WTC11 (cell line): ENCODE data around the gene ZFX. TPM values are rescaled to one million over a fixed set of nuclear protein-coding genes. Genes with fewer than 3 reads are reported as not detected.

ENCODE experiments used
- ATAC-seq: fragments of 200-7000 bp; cut with Tn5 transposase; 2 replicates; pipeline ENCODE4 v1.10.0; 2021; ENCODE audit warnings: mild to moderate bottlenecking, moderate library complexity
- CTCF ChIA-PET: fragments of 300-600 bp; sonication (Branson Sonifier 250); formaldehyde crosslinking; loops from one replicate; lab custom pipeline; 2021; ENCODE audit warnings: antibody characterized with exemption; lab: Charles Lee
- POLR2A ChIA-PET: fragments of 350-600 bp; sonication (Branson Sonifier 250); formaldehyde crosslinking; loops from one replicate; lab custom pipeline; 2021; ENCODE audit warnings: antibody characterized with exemption; lab: Charles Lee
- DNase-seq: peaks from one replicate; pipeline ENCODE4 v3.0.0; 2021; ENCODE audit warnings: low spot score
- H3K27ac Mint-ChIP-seq: 2 replicates; pipeline ENCODE4 v1.8.0; 2021; ENCODE audit warnings: mixed read lengths
- H3K27me3 Mint-ChIP-seq: 2 replicates; pipeline ENCODE4 v1.8.0; 2021; ENCODE audit warnings: low read depth, mild to moderate bottlenecking, moderate library complexity, mixed read lengths
- H3K36me3 Mint-ChIP-seq: 2 replicates; pipeline ENCODE4 v1.8.0; 2021; ENCODE audit warnings: mixed read lengths
- H3K4me1 Mint-ChIP-seq: 2 replicates; pipeline ENCODE4 v1.8.0; 2022; ENCODE audit warnings: mixed read lengths
- H3K4me3 Mint-ChIP-seq: 2 replicates; pipeline ENCODE4 v1.8.0; 2021; ENCODE audit warnings: mild to moderate bottlenecking, moderate library complexity, mixed read lengths
- H3K9me3 Mint-ChIP-seq: 2 replicates; pipeline ENCODE4 v1.8.0; 2021; ENCODE audit warnings: mixed read lengths
- CBFB ChIP-seq: sonication (generic); formaldehyde crosslinking; IDR thresholded peaks from 2 replicates; pipeline ENCODE4 v1.8.1; 2022; ENCODE audit warnings: mild to moderate bottlenecking, low read depth, missing genetic modification reagents
- ELF4 ChIP-seq: sonication (generic); formaldehyde crosslinking; IDR thresholded peaks from 2 replicates; pipeline ENCODE4 v1.8.1; 2022; ENCODE audit warnings: low read depth, mild to moderate bottlenecking, moderate library complexity, missing genetic modification reagents
- FOXP1 ChIP-seq: sonication (generic); formaldehyde crosslinking; IDR thresholded peaks from 2 replicates; pipeline ENCODE4 v1.8.0; 2022; ENCODE audit warnings: missing genetic modification reagents, mild to moderate bottlenecking, moderate library complexity, borderline replicate concordance
- FOXP4 ChIP-seq: sonication (generic); formaldehyde crosslinking; IDR thresholded peaks from 2 replicates; pipeline ENCODE4 v1.8.0; 2022; ENCODE audit warnings: mild to moderate bottlenecking, missing genetic modification reagents
- HMGA2 ChIP-seq: fragments of 250-450 bp; sonication (Bioruptor Pico); IDR thresholded peaks from 2 replicates; pipeline ENCODE4 v1.4.0; 2021; ENCODE audit warnings: mild to moderate bottlenecking, moderate library complexity
- STAT6 ChIP-seq: sonication (generic); formaldehyde crosslinking; conservative IDR thresholded peaks from 2 replicates; pipeline ENCODE4 v1.8.1; 2023; ENCODE audit warnings: mild to moderate bottlenecking, low read depth, missing genetic modification reagents, moderate library complexity
- TEAD1 ChIP-seq: sonication (generic); formaldehyde crosslinking; IDR thresholded peaks from 2 replicates; pipeline ENCODE4 v1.8.0; 2022; ENCODE audit warnings: mild to moderate bottlenecking, missing genetic modification reagents
- ZMAT4 ChIP-seq: fragments of 250-450 bp; sonication (Bioruptor Pico); IDR thresholded peaks from 2 replicates; pipeline ENCODE4 v1.9.0; 2021; ENCODE audit warnings: mild to moderate bottlenecking
- ZNF423 ChIP-seq: fragments of 250-450 bp; sonication (Bioruptor Pico); IDR thresholded peaks from 2 replicates; pipeline ENCODE4 v2.1.2; 2022; ENCODE audit warnings: mild to moderate bottlenecking, moderate library complexity
- total RNA-seq: library from RNA; stranded (reverse); gene quantifications from 3 replicates; pipeline ENCODE4 v1.2.3, GENCODE V29; 2021
- TF ChIP-seq, protein P1 (sequence below): fragments of 250-450 bp; sonication (Bioruptor Pico); conservative IDR thresholded peaks from 2 replicates; pipeline ENCODE4 v1.9.0; 2021; ENCODE audit warnings: mild to moderate bottlenecking
- TF ChIP-seq, protein P2 (sequence below): fragments of 250-450 bp; sonication (Bioruptor Pico); IDR thresholded peaks from 2 replicates; pipeline ENCODE4 v1.9.0; 2021; ENCODE audit warnings: mild to moderate bottlenecking, borderline replicate concordance

ZFX gene
- total RNA-seq, 1 experiment from 2014 or later, result 19.3 TPM

GRCh38 chrX:24148121-24148520 is 1.4 kb upstream of the ZFX start:
- CTCF ChIA-PET, result no interaction called here

DNA sequence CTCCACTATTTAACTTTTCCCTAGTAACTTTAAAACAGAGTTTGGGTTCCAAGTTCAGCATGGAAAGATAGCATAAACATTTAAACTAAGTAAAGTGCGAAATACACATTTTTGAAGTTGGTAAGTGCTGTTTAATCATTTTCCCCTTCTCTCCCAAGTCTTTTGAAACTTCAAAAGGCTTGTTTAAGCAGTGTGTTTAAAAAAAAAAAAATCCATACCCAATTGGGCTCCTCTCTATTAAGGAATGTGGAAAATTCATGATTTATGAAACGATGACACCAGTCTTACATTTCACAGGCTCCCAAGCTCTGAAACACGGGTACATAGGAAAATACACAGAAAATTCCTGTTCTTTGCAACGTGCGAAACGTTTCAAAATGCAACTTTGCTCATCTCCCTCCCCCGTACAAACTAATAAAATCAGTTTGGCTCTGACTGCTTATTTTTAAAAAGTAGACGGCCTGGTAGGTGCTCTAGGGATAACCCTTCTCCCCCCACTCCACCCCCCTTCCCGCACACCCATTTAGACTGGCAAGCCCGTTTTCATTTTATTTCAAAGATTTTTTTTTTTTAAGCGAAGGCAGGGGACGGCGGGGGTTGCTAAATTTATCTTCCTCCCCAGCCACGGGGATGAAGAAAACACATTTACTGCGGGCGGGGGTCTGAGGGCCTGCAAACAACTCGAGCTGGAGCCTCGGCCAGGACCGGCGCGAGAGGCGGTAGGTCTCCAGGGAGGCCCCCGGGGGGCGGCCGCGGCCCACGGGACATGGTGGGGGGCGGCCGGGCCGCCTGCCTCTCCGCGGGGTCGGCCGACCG is 786 bp upstream of the ZFX start:
- DNase-seq, result peak; percentile 10
- Mint-ChIP-seq H3K36me3 (0 out of 2 replicates have a peak, but pooled peaks cover 2% of the 10 kb centered on the region), H3K9me3 (no peaks in the 10 kb centered on the region), H3K4me3 (peak overlapping the region; percentile 70), H3K27ac (peak overlapping the region; percentile 78), H3K27me3 (no peaks in the 10 kb centered on the region), H3K4me1 (peaks cover 58% of the 10 kb centered on the region)
- ChIA-PET POLR2A (interaction anchor here (1.5 kb wide), 1 partner anchor 18 kb away, joined by 4 read pairs; no protein-coding TSS in a partner anchor), CTCF (no interaction called here)
- ATAC-seq, result no peak
- TF ChIP-seq ELF4 (CRISPR knock-in tag), result no peak
- TF ChIP-seq, protein P1, sequence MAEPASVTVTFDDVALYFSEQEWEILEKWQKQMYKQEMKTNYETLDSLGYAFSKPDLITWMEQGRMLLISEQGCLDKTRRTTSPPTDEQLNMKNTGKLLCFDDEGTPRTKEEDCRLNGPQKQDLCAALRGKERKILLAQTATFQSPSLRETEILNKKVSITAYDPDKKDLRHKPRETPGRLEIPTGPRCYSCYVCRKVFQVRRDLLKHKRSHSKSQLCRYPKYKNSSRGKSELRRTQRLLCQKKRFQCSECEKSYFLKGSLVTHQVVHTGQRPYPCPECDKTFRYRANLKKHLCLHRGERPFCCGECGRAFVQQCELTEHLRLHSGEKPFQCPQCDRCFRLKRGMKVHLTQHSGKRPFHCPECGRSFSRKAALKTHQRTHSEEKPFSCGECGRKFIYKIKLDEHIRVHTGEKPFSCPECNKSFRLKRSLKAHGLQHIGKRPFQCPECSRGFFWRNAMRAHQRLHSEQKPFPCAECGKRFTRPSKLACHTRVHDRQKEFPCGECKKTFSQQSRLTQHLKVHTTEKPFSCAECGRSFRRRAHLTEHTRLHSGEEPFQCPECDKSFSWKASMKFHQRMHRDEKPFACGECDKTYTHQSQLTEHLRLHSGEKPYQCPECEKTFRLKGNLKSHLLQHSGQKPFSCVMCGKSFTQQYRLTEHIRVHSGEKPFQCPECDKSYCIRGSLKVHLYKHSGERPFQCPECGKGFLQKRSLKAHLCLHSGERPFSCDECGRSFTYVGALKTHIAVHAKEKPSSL (CRISPR knock-in tag), result no peak
- TF ChIP-seq, protein P2, sequence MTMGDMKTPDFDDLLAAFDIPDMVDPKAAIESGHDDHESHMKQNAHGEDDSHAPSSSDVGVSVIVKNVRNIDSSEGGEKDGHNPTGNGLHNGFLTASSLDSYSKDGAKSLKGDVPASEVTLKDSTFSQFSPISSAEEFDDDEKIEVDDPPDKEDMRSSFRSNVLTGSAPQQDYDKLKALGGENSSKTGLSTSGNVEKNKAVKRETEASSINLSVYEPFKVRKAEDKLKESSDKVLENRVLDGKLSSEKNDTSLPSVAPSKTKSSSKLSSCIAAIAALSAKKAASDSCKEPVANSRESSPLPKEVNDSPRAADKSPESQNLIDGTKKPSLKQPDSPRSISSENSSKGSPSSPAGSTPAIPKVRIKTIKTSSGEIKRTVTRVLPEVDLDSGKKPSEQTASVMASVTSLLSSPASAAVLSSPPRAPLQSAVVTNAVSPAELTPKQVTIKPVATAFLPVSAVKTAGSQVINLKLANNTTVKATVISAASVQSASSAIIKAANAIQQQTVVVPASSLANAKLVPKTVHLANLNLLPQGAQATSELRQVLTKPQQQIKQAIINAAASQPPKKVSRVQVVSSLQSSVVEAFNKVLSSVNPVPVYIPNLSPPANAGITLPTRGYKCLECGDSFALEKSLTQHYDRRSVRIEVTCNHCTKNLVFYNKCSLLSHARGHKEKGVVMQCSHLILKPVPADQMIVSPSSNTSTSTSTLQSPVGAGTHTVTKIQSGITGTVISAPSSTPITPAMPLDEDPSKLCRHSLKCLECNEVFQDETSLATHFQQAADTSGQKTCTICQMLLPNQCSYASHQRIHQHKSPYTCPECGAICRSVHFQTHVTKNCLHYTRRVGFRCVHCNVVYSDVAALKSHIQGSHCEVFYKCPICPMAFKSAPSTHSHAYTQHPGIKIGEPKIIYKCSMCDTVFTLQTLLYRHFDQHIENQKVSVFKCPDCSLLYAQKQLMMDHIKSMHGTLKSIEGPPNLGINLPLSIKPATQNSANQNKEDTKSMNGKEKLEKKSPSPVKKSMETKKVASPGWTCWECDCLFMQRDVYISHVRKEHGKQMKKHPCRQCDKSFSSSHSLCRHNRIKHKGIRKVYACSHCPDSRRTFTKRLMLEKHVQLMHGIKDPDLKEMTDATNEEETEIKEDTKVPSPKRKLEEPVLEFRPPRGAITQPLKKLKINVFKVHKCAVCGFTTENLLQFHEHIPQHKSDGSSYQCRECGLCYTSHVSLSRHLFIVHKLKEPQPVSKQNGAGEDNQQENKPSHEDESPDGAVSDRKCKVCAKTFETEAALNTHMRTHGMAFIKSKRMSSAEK (CRISPR knock-in tag), result no peak
- no peak for TF ChIP-seq FOXP4
- no peak for TF ChIP-seq TEAD1

More at GRCh38 chrX:24148121-24148520, 1.4 kb upstream of the ZFX start:
- Mint-ChIP-seq H3K36me3 (0 out of 2 replicates have a peak, but pooled peaks cover 2% of the 10 kb centered on the region), H3K27me3 (no peaks in the 10 kb centered on the region), H3K27ac (peak overlapping the region; percentile 60; the same call in 1 of the 2 replicates), H3K9me3 (no peaks in the 10 kb centered on the region), H3K4me1 (peaks cover 54% of the 10 kb centered on the region), H3K4me3 (peak overlapping the region; percentile 70)
- TF ChIP-seq FOXP1 (CRISPR knock-in tag), result no peak
- TF ChIP-seq STAT6 (CRISPR knock-in tag), result no peak
- no peak for TF ChIP-seq ZNF423 (CRISPR knock-in tag)
- no peak for TF ChIP-seq ZMAT4
- TF ChIP-seq CBFB, result no peak
- TF ChIP-seq, protein P2 (CRISPR knock-in tag), result no peak
- no peak for TF ChIP-seq HMGA2 (CRISPR knock-in tag)
- POLR2A ChIA-PET, result no interaction called here
- no peak for DNase-seq
- ATAC-seq, result no peak
